Central memory CD8-positive, alpha-beta T cell (primary cell): ENCODE measurements around the gene SORBS1.

Experiments
- ATAC-seq: fragments of 150-1000 bp; cut with Tn5 transposase; replicated peaks from 2 replicates; pipeline ENCODE4 v1.10.0; 2022; ENCODE audit warnings: mild to moderate bottlenecking, moderate FRiP score, moderate number of reproducible peaks; ENCODE audit not compliant: poor library complexity, severe bottlenecking; ENCODE audit errors: extremely low read depth
- DNase-seq, 2 donors: peaks; one replicate each; pipeline ENCODE4 v3.0.0; 2021; ENCODE audit warnings: low spot score in 2 of 2
- H3K27ac Mint-ChIP-seq: one replicate; pipeline ENCODE4 v1.8.0; 2022; ENCODE audit warnings: low read depth, mild to moderate bottlenecking, moderate library complexity, mixed read lengths
- H3K27me3 Mint-ChIP-seq: one replicate; pipeline ENCODE4 v1.8.0; 2022; ENCODE audit warnings: mixed read lengths
- H3K36me3 Mint-ChIP-seq: one replicate; pipeline ENCODE4 v1.8.0; 2022; ENCODE audit warnings: mild to moderate bottlenecking, moderate library complexity, mixed read lengths; ENCODE audit not compliant: insufficient read depth
- H3K4me1 Mint-ChIP-seq: one replicate; pipeline ENCODE4 v1.8.0; 2022; ENCODE audit warnings: mixed read lengths
- H3K4me3 Mint-ChIP-seq: one replicate; pipeline ENCODE4 v1.8.0; 2022; ENCODE audit warnings: mild to moderate bottlenecking, moderate library complexity, mixed read lengths
- H3K9me3 Mint-ChIP-seq: one replicate; pipeline ENCODE4 v1.8.0; 2022; ENCODE audit warnings: mixed read lengths

SORBS1 gene

GRCh38 chr10:95421782-95422181, 139.4 kb downstream of the SORBS1 start:
- no peaks in the 10 kb centered on the region for H3K4me1 Mint-ChIP-seq
- no peak overlapping the region for H3K27ac Mint-ChIP-seq
- no peaks in the 10 kb centered on the region for H3K27me3 Mint-ChIP-seq
- ATAC-seq (no peak), DNase-seq (no peak)
- H3K4me3 Mint-ChIP-seq, result no peak overlapping the region
- H3K36me3 Mint-ChIP-seq, result no peaks in the 10 kb centered on the region
- H3K9me3 Mint-ChIP-seq, result no peaks in the 10 kb centered on the region

DNA sequence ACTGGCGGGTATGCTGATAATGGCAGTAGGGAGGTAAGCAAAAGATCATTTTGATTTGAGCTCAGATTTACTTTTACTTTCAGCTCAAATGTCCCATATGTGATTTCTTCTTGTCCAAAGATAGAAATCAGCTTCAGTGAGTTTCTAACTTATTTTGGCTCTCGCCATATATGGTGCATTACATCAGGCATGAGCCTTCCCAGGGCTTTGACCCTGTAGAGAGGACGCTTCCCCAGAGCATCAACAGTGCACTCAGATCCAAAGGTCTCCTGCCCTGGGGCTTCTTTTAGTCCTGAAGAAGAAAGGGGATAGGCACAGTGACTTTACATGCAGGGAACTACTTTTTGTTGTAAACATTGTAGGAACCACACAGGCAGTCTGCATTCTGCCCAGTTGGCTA, 141.8 kb downstream of the SORBS1 start:
- H3K4me1 Mint-ChIP-seq, result no peaks in the 10 kb centered on the region
- no peaks in the 10 kb centered on the region for H3K27me3 Mint-ChIP-seq
- H3K27ac Mint-ChIP-seq, result no peak overlapping the region
- H3K9me3 Mint-ChIP-seq, result no peaks in the 10 kb centered on the region
- DNase-seq (no peak), ATAC-seq (no peak)
- H3K36me3 Mint-ChIP-seq, result no peaks in the 10 kb centered on the region
- H3K4me3 Mint-ChIP-seq, result no peak overlapping the region

DNA sequence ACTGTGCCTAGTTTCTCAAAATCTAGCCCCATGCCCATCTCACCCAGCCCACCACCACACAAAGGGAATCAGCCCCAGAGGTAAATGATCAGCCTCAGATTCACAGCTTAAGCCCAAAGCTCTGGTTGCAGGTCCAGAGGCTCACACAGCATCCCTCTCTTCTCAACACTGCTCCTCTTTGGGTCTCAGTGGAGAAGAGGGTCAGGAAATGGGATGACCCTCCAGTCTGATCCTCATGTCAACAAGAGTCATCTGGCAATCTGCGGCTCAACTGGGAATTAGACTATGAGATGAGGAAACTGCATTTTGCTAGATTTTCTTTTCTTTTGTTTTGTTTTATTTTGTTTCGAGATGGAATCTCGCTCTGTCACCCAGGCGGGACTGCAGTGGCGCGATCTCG, 144.2 kb downstream of the SORBS1 start:
- no peak overlapping the region for H3K27ac Mint-ChIP-seq
- ATAC-seq (no peak), DNase-seq (no peak)
- H3K4me1 Mint-ChIP-seq, result no peaks in the 10 kb centered on the region
- no peaks in the 10 kb centered on the region for H3K9me3 Mint-ChIP-seq
- H3K27me3 Mint-ChIP-seq, result no peaks in the 10 kb centered on the region
- H3K36me3 Mint-ChIP-seq, result no peaks in the 10 kb centered on the region
- no peak overlapping the region for H3K4me3 Mint-ChIP-seq

- ATAC-seq, result no peak
- no peaks in the 10 kb centered on the region for H3K27me3 Mint-ChIP-seq
Observed at GRCh38 chr10:95416270-95416669, 144.9 kb downstream of the SORBS1 start.

GRCh38 chr10:95415621-95416031, 145.5 kb downstream of the SORBS1 start:
- no peaks in the 10 kb centered on the region for H3K9me3 Mint-ChIP-seq
- no peak overlapping the region for H3K27ac Mint-ChIP-seq
- H3K36me3 Mint-ChIP-seq, result no peaks in the 10 kb centered on the region
- no peak overlapping the region for H3K4me3 Mint-ChIP-seq
- H3K4me1 Mint-ChIP-seq, result no peaks in the 10 kb centered on the region
- DNase-seq (no peak), ATAC-seq (no peak)
- no peaks in the 10 kb centered on the region for H3K27me3 Mint-ChIP-seq

More at GRCh38 chr10:95416270-95416669, 144.9 kb downstream of the SORBS1 start:
- Mint-ChIP-seq H3K27ac (no peak overlapping the region), H3K4me3 (no peak overlapping the region), H3K4me1 (no peaks in the 10 kb centered on the region), H3K9me3 (no peaks in the 10 kb centered on the region), H3K36me3 (no peaks in the 10 kb centered on the region)
- DNase-seq, result no peak

DNA sequence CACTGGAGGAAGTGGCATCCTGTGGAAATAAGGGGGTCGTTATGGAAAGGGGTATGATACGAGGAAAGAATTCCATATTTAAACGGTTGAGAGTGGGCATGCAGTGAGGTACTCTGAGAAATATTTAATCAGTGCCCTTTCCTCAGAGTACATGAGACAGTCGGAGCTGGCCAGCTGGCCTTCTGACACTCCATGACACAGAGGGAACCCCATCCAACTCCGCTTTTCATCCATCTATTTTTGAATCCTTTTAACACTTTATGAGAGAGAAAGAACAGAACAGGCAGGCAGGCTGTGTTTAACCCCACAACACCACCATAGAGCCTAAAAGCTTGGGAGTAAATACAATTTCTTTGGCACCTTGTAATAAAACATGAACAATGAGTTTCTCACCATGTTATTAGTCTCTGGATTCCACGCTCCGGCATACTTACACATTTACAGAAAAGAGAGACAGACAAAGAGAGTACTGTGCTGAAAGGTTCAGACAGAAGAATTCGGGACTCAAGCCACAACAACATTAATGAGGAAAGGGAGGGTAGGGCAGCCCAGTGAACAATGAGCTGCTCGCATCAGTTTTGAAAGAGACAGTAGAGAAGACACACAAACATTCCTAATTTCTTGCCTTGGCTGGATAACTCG, 146.2 kb downstream of the SORBS1 start:
- no peak for DNase-seq
- ATAC-seq, result no peak
- Mint-ChIP-seq H3K4me1 (no peaks in the 10 kb centered on the region), H3K27me3 (no peaks in the 10 kb centered on the region), H3K36me3 (no peaks in the 10 kb centered on the region), H3K9me3 (no peaks in the 10 kb centered on the region), H3K27ac (no peak overlapping the region), H3K4me3 (no peak overlapping the region)

- no peak for DNase-seq
- H3K27me3 Mint-ChIP-seq, result no peaks in the 10 kb centered on the region
- H3K27ac Mint-ChIP-seq, result no peak overlapping the region
- H3K36me3 Mint-ChIP-seq, result no peaks in the 10 kb centered on the region
- ATAC-seq, result no peak
- no peaks in the 10 kb centered on the region for H3K4me1 Mint-ChIP-seq
- H3K9me3 Mint-ChIP-seq, result no peaks in the 10 kb centered on the region
- no peak overlapping the region for H3K4me3 Mint-ChIP-seq
Observed at GRCh38 chr10:95414016-95414830, 146.9 kb downstream of the SORBS1 start.

- no peaks in the 10 kb centered on the region for H3K36me3 Mint-ChIP-seq
- no peak for ATAC-seq
- no peaks in the 10 kb centered on the region for H3K4me1 Mint-ChIP-seq
- H3K4me3 Mint-ChIP-seq, result no peak overlapping the region
- no peak overlapping the region for H3K27ac Mint-ChIP-seq
- DNase-seq, result no peak
- H3K9me3 Mint-ChIP-seq, result no peaks in the 10 kb centered on the region
- H3K27me3 Mint-ChIP-seq, result no peaks in the 10 kb centered on the region
Observed at GRCh38 chr10:95413588-95413987, 147.6 kb downstream of the SORBS1 start.

DNA sequence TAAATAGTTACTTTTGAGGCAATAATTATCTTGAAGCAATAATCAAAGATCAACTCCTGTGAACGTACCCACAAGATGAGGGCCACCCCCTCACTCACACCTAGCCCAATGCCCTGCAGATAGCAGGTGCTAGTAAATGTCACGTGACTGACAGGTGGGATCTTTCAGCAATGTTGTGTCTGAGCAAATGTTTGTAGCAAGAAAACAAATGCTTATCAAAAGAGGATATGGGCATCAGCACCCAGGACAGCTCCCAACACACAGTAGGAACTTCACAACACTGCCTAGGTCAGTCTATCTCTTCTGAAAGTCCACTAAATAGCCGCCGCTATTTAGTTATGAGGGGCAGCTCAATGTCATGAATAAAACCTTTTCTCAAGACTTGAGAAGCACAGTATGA, 149.5 kb downstream of the SORBS1 start:
- no peaks in the 10 kb centered on the region for H3K27me3 Mint-ChIP-seq

DNA sequence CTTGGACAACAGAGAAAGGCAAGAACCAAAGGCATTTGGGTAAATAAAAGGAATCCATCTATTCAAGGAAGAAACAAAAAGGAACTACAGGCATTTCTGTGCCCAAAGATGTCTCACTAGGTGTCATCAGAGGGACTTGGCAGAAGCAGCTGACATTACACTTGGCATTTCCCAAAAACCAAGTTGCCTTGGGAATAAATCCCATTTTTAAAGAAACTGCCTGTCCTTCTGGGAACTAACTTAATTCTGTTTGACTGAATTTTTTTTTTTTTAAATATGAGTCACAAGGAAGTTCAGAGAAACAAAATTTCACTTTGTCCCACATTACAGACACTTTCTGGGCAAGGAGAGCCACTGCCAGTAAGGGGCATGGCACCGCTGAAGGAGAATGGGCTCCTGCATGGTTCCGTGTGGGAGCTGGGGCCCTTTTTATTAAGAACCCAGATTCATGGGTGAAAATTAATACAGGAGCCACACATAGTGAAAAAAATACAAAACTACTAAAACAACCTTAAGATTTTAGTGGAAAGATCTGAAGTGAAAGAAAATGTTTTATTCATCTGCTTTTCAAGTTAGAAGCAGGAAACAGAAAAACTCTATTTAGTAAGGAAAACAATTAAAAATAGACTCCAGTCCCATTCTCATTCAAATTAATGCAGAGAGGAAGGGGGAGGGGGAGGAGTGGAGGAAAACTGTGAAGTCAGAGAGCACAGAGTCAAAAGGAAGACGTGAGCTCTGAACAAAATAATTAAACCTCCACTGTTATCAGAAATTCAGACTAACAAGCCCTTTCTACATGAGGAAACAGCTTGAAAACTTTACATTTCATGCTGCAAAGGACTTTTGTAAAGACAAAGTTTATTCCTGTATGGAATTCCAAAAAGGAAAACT, 151.9 kb downstream of the SORBS1 start:
- DNase-seq (no peak), ATAC-seq (no peak)
- H3K4me1 Mint-ChIP-seq, result no peaks in the 10 kb centered on the region
- H3K4me3 Mint-ChIP-seq, result no peak overlapping the region
- no peaks in the 10 kb centered on the region for H3K9me3 Mint-ChIP-seq
- no peaks in the 10 kb centered on the region for H3K36me3 Mint-ChIP-seq
- H3K27me3 Mint-ChIP-seq, result peaks cover 13% of the 10 kb centered on the region
- H3K27ac Mint-ChIP-seq, result no peak overlapping the region

More for the DNA sequence above, 149.5 kb downstream of the SORBS1 start:
- no peak for ATAC-seq
- Mint-ChIP-seq H3K4me1 (no peaks in the 10 kb centered on the region), H3K9me3 (no peaks in the 10 kb centered on the region), H3K4me3 (no peak overlapping the region), H3K27ac (no peak overlapping the region), H3K36me3 (no peaks in the 10 kb centered on the region)
- no peak for DNase-seq

- ATAC-seq (no peak), DNase-seq (no peak)
- H3K4me3 Mint-ChIP-seq, result no peak overlapping the region
- H3K4me1 Mint-ChIP-seq, result no peaks in the 10 kb centered on the region
- no peaks in the 10 kb centered on the region for H3K36me3 Mint-ChIP-seq
- no peak overlapping the region for H3K27ac Mint-ChIP-seq
- H3K9me3 Mint-ChIP-seq, result no peaks in the 10 kb centered on the region
- peaks cover 13% of the 10 kb centered on the region for H3K27me3 Mint-ChIP-seq
Observed at GRCh38 chr10:95408148-95408960, 152.8 kb downstream of the SORBS1 start.

- H3K9me3 Mint-ChIP-seq, result no peaks in the 10 kb centered on the region
- H3K27ac Mint-ChIP-seq, result no peak overlapping the region
- ATAC-seq, result no peak
- H3K36me3 Mint-ChIP-seq, result no peaks in the 10 kb centered on the region
- no peak overlapping the region for H3K4me3 Mint-ChIP-seq
- no peak for DNase-seq
- no peaks in the 10 kb centered on the region for H3K4me1 Mint-ChIP-seq
- H3K27me3 Mint-ChIP-seq, result peaks cover 13% of the 10 kb centered on the region
Observed at GRCh38 chr10:95407546-95407945, 153.6 kb downstream of the SORBS1 start.
